Panc1 (cell line): Measurements from ENCODE around the gene POLR3A. TPM values are rescaled to one million over a fixed set of nuclear protein-coding genes. Genes with fewer than 3 reads are reported as not detected.

Experiments
- ATAC-seq: fragments of 200-7000 bp; cut with Tn5 transposase; 2 replicates; pipeline ENCODE4 v1.9.1; 2020; ENCODE audit warnings: mild to moderate bottlenecking, moderate library complexity
- BruUV-seq: library from RNA; stranded (reverse); fragments of 400-500 nt; replicated peaks from 2 replicates; lab custom pipeline; 2021; lab: Mats Ljungman, UMichigan
- CTCF ChIA-PET: fragments of 300-600 bp; sonication (Branson Sonifier 250); formaldehyde crosslinking; loops from one replicate; lab custom pipeline; 2022; ENCODE audit warnings: antibody characterized with exemption; lab: Charles Lee
- POLR2A ChIA-PET: fragments of 300-600 bp; sonication (Branson Sonifier 250); formaldehyde crosslinking; loops from one replicate; lab custom pipeline; 2022; ENCODE audit warnings: antibody characterized with exemption; lab: Charles Lee
- DNase-seq: peaks from one replicate; pipeline ENCODE4 v3.0.0-alpha.2; 2010; ENCODE audit warnings: low read depth, low spot score
- H3K27ac ChIP-seq: 2 replicates; pipeline ENCODE4 v1.5.1; 2011; ENCODE audit warnings: mild to moderate bottlenecking, low read length, inconsistent platforms
- H3K27me3 ChIP-seq: fragments of 200-500 bp; sonication (Bioruptor generic); 2 replicates; pipeline ENCODE4 v1.6.0; 2014; ENCODE audit warnings: low read length, inconsistent platforms; ENCODE audit not compliant: control insufficient read depth, insufficient read depth
- H3K36me3 ChIP-seq: fragments of 200-500 bp; sonication (Bioruptor generic); 2 replicates; pipeline ENCODE4 v1.5.1; 2014; ENCODE audit warnings: inconsistent platforms, mild to moderate bottlenecking, low read length, moderate library complexity; ENCODE audit not compliant: control insufficient read depth, insufficient read depth
- H3K4me1 ChIP-seq: 2 replicates; pipeline ENCODE4 v1.5.1; 2011; ENCODE audit warnings: inconsistent platforms, mild to moderate bottlenecking, low read length, moderate library complexity; ENCODE audit not compliant: control insufficient read depth, insufficient read depth
- H3K4me3 ChIP-seq, 2 experiments: 2 replicates each; pipeline ENCODE4 v1.5.1; 2011 to 2012; ENCODE audit warnings: low read depth in 2 of 2, low read length in 2 of 2, mild to moderate bottlenecking in 2 of 2, inconsistent platforms in 1 of 2, moderate library complexity in 1 of 2
- H3K9me3 ChIP-seq: fragments of 200-500 bp; sonication (Bioruptor generic); 2 replicates; pipeline ENCODE4 v1.5.1; 2014; ENCODE audit warnings: low read depth, mild to moderate bottlenecking, inconsistent platforms, low read length, moderate library complexity; ENCODE audit not compliant: control insufficient read depth, insufficient read depth
- CTCF ChIP-seq: fragments of 450-650 bp; IDR thresholded peaks from 2 replicates; pipeline ENCODE4 v1.5.1; 2017; ENCODE audit warnings: mild to moderate bottlenecking
- POLR2AphosphoS5 ChIP-seq: IDR thresholded peaks from 2 replicates; pipeline ENCODE4 v1.6.1; 2012; ENCODE audit warnings: mild to moderate bottlenecking, low read depth, low read length, moderate library complexity
- REST ChIP-seq, 2 experiments: IDR thresholded peaks; 2 replicates each; pipeline ENCODE4 v1.6.1; 2011 to 2012; ENCODE audit warnings: low read depth in 2 of 2, control low read depth in 1 of 2, low read length in 1 of 2, mild to moderate bottlenecking in 1 of 2, moderate library complexity in 1 of 2; ENCODE audit not compliant: insufficient read depth in 1 of 2
- SIN3A ChIP-seq: IDR thresholded peaks from 2 replicates; pipeline ENCODE4 v1.6.1; 2012; ENCODE audit warnings: low read depth, mild to moderate bottlenecking, low read length, moderate library complexity, borderline replicate concordance; ENCODE audit not compliant: insufficient read depth
- TCF7L2 ChIP-seq: IDR thresholded peaks from 2 replicates; pipeline ENCODE4 v1.6.1; 2011; ENCODE audit warnings: mild to moderate bottlenecking, low read depth, low read length, inconsistent platforms
- in situ Hi-C: cut with HindIII; loops from 2 replicates; pipeline ENCODE4 v1.10.0; 2016; ENCODE audit warnings: low sequenced_read_pairs, low pct_unique_long_range_greater_than_20kb
- intact Hi-C: fragments of 100-400 bp; cut with micrococcal nuclease; formaldehyde crosslinking; loops from one replicate; pipeline ENCODE4 v1.10.0; 2022; ENCODE audit not compliant: unreplicated experiment
- total RNA-seq: library from RNA; stranded (reverse); gene quantifications from one replicate; pipeline ENCODE4 v1.2.1, GENCODE V29; 2021; ENCODE audit not compliant: unreplicated experiment

POLR3A gene
- total RNA-seq, 1 experiment from 2014 or later, result 26.3 TPM

GRCh38 chr10:78042058-78042751 lies 12.9 kb upstream of the POLR3A start:
- no peak for ATAC-seq
- POLR2A ChIA-PET, result no interaction called here
- CTCF ChIA-PET, result no interaction called here
- Histone ChIP-seq H3K36me3 (peaks cover 49% of the 10 kb centered on the region), H3K9me3 (no peaks in the 10 kb centered on the region), H3K27me3 (no peaks in the 10 kb centered on the region), H3K4me1 (peaks cover 44% of the 10 kb centered on the region), H3K27ac (no peak overlapping the region), H3K4me3 (no peak overlapping the region)
- BruUV-seq, result no TSS peak
- TF ChIP-seq TCF7L2 (no peak), POLR2AphosphoS5 (peak; percentile 67)
- in situ Hi-C loops (no loop called here), intact Hi-C loops (no loop called here)
- no peak for DNase-seq

- TF ChIP-seq TCF7L2 (no peak), REST (IDR thresholded peaks at IDR 0.05; ENCODE audit: insufficient read depth in 1 of 2, low read depth in 2 of 2, low read length in 1 of 2) (no peak), CTCF (no peak), POLR2AphosphoS5 (no peak; the same call in 1 of the 2 replicates), SIN3A (no peak)
- BruUV-seq, result no TSS peak
- ChIA-PET POLR2A (no interaction called here), CTCF (no interaction called here)
- peaks cover 50% of the 10 kb centered on the region for H3K4me1 ChIP-seq
- no peaks in the 10 kb centered on the region for H3K9me3 ChIP-seq
- DNase-seq, result no peak
- in situ Hi-C loops (no loop called here), intact Hi-C loops (no loop called here)
- H3K36me3 ChIP-seq, result peaks cover 56% of the 10 kb centered on the region
- no peak overlapping the region for H3K4me3 ChIP-seq
- peak; percentile 9; the same call in 1 of the 2 replicates for ATAC-seq
- no peaks in the 10 kb centered on the region for H3K27me3 ChIP-seq
- H3K27ac ChIP-seq, result no peak overlapping the region
Measured at GRCh38 chr10:78041170-78042057, 12.1 kb upstream of the POLR3A start.
